ENCODE data around the gene MDGA2.

MDGA2 gene

DNA sequence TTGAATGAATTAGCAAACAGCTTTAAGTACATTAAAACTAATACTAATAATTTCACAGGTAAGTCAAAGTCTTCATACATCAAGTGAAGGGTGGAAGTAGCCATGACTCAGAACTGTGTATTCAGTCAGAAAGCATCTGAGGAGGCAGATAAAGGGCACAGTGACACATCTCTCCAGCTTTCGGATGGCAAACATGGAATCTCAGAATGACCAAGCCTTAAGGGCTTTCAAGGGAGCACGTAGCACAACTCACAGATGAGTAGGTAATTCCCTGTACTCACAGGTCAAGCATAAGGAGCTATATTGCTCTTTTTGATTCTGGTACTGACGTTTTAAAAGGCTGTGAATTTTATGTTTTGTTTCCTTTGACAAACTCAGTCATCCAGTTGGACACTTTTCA is 56.0 kb downstream of the MDGA2 start:
- no peak for DNase-seq

GRCh38 chr14:47606566-47606965 is 68.8 kb downstream of the MDGA2 start:
- no peak for DNase-seq

DNA sequence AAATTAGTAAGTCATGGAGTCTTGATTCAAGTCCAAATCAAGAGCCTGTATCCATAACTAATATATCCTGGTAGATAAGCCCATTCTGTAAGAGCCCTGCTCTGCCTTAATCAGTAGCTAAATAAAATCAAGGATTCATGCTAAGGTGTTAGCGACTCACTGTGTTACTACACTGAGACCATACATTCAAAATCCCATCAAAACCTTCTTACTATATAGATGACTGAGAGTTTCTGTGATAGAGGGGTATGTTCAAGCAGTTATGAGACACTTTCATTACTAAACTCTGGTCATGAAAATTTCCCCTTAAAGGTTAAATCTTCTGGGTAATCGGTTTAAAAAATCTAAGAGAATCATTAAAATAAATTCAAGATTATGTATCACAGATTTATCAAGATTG is 78.5 kb downstream of the MDGA2 start:
- no peak for DNase-seq

- DNase-seq, result no peak
These were observed 79.2 kb downstream of the MDGA2 start for GRCh38 chr14:47596232-47596631.

DNA sequence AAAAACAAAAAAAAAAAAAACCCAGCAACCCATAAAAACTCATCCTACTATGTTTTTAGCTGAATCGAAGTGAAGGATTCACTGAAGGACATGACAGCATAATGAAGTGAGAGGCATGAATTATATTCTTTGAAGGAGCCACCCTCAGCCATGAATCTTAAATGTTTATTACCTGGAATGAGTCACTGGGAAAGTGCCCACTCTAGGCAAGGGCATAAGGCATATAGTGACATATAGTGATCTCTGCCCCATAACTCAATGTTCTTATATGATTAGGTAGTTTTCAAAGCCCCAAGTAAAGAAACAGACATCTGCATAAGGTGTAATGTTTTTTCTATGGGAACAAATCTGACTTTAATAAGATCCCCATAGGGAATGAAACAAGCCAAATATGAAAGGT is 79.9 kb downstream of the MDGA2 start:
- DNase-seq, result no peak

DNA sequence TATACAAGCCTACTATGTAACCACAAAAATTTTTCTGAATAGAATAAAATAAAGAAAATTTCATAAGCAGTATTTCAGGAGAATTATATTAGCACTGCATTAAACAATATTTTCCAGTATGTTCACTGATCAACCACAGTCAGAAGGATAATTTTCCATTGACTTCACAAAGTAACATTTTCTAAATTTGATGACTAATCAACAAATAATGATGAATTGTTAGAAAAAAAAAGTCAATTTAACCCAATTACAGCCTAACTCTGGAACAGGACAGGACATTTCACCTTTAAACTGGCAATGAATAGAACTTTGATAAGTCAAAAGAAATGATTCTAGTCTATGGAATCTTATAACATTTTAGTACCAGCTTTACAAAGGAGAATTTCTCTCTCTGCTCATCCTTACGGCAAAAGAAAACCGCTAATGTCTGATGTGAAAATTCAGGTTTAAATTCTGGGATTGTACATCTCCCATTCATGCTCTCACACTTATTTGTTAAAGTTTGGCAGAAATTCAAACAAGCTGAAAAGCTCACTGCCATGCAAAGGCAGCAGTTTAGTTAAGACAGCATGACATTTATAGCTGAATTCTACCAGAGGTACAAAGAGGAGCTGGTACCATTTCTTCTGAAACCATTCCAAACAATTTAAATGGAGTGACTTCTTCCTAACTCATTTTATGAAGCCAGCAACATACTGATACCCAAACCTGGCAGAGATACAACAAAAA is 84.5 kb downstream of the MDGA2 start:
- DNase-seq, result no peak

GRCh38 chr14:47585447-47585846 is 90.0 kb downstream of the MDGA2 start:
- DNase-seq, result no peak

DNA sequence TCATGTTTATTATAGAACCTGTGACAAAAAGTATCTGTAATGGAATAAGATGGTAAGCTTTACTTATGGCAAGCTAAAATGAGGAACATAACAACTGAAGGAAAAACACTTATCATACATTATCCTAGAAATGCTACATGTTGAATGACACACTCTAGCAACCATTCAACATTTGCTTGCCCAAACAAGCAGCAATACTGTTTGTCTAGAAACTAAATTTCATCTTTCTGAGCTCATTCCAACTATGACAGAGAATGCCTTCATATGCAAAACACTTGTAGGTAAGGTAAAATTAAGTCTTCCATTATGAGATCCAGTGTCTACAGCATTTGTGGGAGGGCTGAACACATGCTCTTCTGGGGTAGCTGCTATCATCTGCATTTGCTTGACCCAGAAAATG is 108.1 kb downstream of the MDGA2 start:
- DNase-seq, result no peak

DNA sequence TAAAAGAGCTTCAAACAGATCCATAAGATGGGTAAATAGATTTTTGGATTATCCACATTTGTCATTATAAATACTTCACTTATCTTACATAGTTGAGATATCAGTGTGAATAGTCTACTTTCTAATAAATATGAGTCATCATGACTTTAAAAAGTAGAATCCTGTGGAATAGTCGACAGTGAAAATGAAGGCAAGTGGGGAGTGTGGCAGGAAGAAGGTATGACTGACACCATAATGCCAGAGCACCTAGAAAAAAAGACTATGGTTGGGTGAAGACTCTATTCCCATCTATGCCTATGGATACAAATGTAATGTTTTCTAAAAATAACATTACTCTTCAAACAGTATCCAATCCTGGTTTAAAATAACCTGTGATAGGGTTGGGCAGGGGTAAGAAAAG is 117.5 kb downstream of the MDGA2 start:
- DNase-seq, result no peak

GRCh38 chr14:47555333-47555732 is 120.1 kb downstream of the MDGA2 start:
- no peak for DNase-seq

DNA sequence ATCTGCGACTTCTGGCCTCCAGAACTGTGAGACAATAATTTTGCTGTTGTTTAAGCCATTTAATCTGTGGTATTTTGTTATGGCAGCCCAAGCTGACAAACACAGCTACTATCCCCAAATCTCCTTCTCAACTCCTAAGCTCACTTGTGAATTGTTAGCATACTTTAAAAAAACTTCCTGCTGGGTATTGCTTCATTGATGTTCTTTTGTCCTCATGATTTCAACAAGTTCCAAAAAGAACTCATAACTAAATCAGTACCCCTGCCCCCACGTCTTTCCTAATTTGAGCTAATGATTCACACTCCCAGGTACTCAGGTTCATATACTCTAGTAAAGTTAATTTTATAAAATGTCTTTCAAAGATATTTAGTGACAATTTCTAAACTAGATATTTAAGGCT is 125.5 kb downstream of the MDGA2 start:
- DNase-seq, result no peak

DNA sequence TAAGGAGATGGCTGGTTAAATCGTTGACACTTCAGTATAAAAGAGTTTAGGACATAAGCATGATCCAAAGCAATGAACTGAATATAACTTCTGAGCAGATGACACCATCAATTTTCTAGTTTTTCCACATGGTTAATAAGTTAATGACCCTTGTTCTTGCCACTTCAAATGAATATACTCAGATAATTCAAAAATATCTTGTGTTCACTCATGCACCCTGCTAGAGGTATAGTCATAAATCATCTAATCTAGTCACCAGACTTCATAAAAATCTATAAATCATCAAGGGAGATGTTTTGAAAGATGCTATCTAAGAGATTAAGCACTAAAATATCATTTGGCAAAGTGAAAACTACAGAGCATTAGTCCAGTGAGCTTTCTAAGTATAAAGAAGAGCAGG is 131.9 kb downstream of the MDGA2 start:
- no peak for DNase-seq

DNA sequence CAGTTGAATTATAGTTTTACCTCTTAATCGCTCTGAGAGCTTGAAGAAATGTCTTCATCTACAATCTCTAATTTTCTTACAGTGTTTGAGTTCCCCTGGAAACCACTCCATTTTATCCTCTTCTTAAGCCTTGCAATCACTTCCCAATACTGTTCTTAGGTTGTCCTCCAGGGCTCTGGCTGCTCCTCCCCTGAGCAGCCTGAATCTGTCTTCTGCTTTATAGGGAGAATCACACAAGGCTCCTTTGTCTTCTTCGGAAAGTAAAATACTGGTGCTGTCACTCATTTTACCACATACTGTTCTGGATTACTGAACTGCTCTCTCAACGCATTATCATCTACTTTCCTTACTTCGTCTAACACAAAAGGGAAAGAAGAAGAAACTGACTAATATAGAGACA is 133.7 kb downstream of the MDGA2 start:
- no peak for DNase-seq

DNA sequence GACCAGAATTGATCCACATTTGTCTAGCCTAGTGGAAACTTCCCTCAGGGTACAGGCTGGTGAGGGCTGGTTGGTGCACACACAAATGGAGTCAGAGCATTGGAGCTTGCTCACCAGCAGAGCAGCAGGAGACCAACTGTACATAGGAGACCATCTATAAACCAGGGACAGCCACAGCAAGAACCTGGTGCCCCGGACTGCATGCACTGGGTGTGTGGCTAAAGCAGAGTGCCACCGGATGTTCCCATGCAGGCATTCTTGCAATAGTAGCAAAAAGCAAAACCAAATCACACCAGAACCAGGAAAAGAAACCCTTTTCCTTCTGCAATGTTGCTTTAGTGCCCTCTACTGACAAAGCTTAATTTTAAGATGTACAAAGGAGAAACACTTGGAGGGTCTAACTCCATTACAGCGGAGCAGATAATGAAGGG is 136.4 kb downstream of the MDGA2 start:
- peak; percentile 31 for DNase-seq

DNA sequence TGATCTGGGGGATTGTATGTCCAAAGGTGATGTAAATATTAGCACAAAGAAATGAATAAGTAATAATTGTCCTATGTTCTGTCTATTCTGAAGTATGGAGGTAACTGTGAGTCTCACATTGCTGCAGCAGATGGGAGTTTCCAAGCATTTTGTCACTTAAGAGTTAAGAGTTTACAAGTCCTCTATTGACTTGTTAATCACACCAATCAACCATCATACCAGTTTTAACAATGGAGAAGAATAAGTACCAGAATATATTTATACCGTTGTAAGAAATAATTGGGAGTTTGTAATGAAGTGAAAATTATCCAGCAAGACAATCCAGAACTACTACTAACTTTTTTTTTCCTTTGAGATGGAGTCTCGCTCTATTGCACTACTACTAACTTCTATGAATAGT is 139.1 kb downstream of the MDGA2 start:
- DNase-seq, result no peak

DNA sequence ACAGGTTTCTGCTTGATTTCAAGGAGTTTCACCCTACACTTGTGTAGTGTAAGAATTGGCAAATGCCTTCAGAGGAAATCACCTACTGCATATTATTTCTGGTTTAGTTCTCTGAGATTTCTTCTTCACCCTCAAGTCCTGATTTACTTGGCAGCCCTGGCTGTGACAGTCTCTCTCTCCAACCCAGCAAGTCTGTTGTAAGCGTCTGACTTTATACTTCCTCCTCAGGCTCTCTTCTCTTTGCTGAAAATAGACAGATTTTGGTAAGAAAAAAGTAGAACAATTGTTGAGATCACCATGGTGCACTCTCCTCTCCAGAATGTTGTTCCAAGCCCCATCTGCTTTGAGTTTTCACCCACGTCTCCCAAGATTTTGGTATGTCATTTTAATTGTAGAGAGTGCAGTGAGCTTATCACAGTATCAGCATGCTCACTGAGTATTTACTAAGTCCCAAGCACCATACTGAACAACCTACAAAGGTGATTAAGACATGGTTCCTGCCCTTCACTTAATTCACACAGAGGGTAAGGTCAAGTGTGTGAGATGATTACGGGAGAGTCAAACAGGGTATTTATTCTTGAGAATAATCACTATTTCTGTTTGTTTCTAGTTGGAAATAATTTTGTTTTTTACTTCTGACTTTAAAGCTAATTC is 148.7 kb downstream of the MDGA2 start:
- DNase-seq, result no peak

DNA sequence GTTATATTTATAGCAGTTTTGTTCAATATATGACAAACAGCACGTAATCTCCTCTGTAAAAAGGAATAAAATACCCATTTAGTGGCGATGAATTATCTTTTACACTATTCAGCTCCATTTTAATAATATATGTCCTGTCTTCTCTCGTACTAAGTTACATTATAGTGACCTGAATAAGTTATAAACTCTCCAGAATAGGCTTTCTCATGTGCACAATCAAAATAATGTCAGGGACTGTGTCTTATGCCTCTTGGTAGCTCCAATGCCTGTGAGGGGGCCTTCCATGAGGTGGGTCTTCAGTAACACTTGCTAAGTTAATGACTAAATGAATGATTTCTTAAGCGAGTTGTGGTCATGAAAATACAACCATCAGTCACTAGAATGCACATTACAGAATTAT is 150.9 kb downstream of the MDGA2 start:
- no peak for DNase-seq

DNA sequence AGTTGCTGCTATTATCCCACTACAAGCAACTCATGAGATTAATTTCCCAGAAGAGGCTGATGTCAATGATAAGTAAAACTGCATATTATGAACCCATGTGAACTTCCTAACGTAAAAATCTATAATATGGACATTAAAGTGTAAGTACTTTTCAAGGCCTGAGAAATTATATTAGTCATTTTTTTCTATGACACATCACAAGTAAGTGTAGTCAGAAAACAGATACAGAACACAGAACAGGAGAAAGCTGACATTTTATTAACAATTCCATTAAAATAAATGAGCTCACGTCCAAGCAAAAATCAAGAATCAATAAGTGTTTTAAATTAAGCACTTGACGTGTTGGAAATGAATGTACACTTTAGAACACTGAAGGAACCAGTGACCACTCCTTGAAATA is 155.0 kb downstream of the MDGA2 start:
- no peak for DNase-seq

DNA sequence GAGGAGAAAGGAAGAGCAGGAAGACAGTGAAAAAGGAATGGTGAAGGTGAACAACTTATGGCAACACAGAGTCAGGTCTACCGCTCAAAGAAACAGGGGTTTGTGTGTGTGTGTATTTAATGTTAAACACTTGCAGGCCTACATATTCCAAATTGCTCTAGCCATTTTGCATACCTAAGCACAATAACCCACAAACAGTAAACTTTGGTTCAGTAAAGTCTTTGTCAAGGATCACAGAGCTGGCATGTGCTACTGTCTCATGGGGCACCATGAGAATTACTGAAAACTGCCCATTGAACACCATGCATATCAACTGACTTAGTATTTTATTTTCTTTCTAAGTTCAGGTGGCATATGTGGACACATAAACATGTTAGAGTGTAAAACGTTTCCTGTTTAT is 163.6 kb downstream of the MDGA2 start:
- no peak for DNase-seq

DNA sequence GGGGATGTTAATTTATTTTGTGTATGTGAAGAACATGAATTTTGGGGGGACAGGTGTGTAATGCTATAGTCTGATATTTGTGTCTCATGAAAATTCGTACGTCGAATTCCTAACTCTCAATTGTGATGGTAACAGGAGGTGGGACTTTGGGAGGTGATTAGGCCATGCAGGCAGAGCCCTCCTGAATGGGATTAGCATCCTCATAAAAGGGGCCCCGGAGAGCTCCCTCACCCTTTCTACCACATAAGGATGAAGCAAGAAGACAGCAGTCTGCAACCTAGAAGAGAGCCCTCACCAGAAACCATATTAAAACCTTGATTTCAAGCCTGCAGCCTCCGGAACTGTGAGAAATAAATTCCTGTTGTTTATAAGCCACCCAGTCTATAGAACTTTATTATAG is 165.4 kb downstream of the MDGA2 start:
- no peak for DNase-seq

DNA sequence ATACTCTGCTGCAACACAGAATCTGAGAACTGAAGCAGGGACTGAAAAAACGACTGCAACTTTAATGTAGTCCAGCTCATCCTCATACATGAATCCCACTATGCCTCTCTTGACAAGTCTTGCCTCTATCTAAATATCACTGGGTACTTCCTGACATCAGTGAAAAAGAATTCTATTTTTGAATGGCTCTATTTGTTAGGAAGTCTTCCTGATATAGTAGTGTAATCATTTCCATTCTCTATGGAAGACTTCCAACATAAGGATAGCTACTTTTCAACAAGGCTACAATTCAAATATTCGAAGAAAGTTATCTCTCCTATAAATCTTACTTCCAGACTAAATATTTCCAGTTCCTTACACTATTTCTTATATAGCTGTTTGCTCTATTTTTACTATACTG is 167.5 kb downstream of the MDGA2 start:
- DNase-seq, result no peak

DNA sequence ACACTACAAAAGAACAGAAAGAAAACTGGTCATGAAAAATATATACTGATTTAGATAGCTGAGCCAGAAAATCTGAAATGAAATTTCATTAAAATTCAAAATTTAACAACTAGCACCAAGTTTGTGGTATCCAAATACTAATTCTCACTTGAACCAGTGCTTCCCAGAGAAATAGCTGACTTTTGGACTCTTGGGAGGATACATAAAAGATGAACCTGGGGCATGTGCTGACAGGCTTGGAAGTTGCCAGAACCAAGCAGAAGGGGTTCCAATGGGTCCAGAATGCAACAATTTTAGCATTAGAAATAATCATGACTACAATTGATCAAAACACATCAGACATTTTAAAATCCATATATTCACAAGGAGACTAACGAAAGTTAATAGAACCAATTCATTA is 175.0 kb downstream of the MDGA2 start:
- no peak for DNase-seq

DNA sequence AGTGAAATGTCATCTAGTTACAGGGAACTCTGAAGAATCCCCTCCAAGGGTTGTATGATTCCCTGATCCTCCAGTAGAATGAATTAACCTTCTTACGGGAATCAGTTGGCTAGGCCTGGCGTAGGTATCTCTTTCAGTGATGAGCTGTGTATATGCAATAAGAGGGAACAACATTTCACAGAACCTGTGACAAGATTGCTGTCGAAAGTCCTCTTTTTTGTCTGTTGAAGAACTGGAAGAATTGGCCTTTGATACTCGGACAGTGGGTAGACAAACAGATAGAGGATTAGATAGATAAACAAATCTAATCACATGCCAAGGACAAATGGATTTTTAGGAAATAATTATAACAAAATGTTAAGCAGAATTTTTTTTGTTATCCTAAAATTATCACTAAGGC is 184.6 kb downstream of the MDGA2 start:
- no peak for DNase-seq

- no peak for DNase-seq
These were observed 185.1 kb downstream of the MDGA2 start for GRCh38 chr14:47490353-47490752.

GRCh38 chr14:47485421-47485820 is 190.0 kb downstream of the MDGA2 start:
- no peak for DNase-seq
